HL-60 (cell line): ENCODE data around the gene GET3.

Experiments
- CTCF ChIP-seq: IDR thresholded peaks from one replicate; pipeline ENCODE4 v1.5.1; 2011; ENCODE audit warnings: low read length, control low read depth, inconsistent platforms; ENCODE audit not compliant: insufficient read depth
- POLR2AphosphoS5 ChIP-seq: IDR thresholded peaks from 2 replicates; pipeline ENCODE4 v1.6.1; 2012; ENCODE audit warnings: low read depth

- no peak for TF ChIP-seq POLR2AphosphoS5
- TF ChIP-seq CTCF: no peak
Observed at GRCh38 chr19:12720851-12721655, 16.2 kb upstream of the GET3 start.
